Activated naive CD8-positive, alpha-beta T cell treated with anti-CD3 and anti-CD28 coated beads for 36 hours (primary cell): ENCODE measurements around the gene CHMP2A. TPM values are rescaled to one million over a fixed set of nuclear protein-coding genes. Genes with fewer than 3 reads are reported as not detected.

Source experiments
- DNase-seq: peaks from one replicate; pipeline ENCODE4 v3.0.0; 2021
- H3K27ac Mint-ChIP-seq: one replicate; pipeline ENCODE4 v1.8.0; 2022; ENCODE audit warnings: mild to moderate bottlenecking, moderate library complexity, mixed read lengths
- H3K27me3 Mint-ChIP-seq: one replicate; pipeline ENCODE4 v1.8.0; 2022; ENCODE audit warnings: mild to moderate bottlenecking, mixed read lengths
- H3K36me3 Mint-ChIP-seq: one replicate; pipeline ENCODE4 v1.8.0; 2021; ENCODE audit warnings: mild to moderate bottlenecking, mixed read lengths
- H3K4me1 Mint-ChIP-seq: one replicate; pipeline ENCODE4 v1.8.0; 2021; ENCODE audit warnings: mixed read lengths
- H3K4me3 Mint-ChIP-seq: one replicate; pipeline ENCODE4 v1.8.0; 2022; ENCODE audit warnings: mild to moderate bottlenecking, moderate library complexity, mixed read lengths
- H3K9me3 Mint-ChIP-seq: one replicate; pipeline ENCODE4 v1.8.0; 2022; ENCODE audit warnings: mixed read lengths
- total RNA-seq, 2 experiments: library from RNA; stranded (reverse); gene quantifications; one replicate each; pipeline ENCODE4 v1.2.3, GENCODE V29; 2021

The CHMP2A gene
- total RNA-seq, 2 experiments from 2014 or later = 76.9 to 79.2 TPM

DNA sequence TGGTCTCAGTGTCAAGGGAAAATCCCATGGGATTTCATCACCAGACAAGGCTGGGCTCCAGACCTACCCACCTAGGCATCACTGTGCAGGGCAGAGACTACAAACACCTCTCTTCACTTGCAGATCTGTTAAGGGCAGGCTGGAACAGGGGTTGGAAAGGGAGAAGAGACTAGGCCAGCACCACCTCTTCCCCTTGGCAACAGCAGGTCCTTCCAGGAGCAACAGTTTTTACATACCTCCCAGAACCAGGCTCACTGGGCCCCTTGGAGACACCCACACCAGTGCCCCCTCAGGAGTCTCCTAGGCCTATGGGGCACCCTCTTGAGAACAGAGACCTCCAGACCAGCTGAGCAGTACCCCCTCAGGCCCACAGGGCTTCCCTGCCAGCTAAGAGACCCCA lies 6.0 kb upstream of the CHMP2A start:
- Mint-ChIP-seq H3K4me1 (peaks cover 45% of the 10 kb centered on the region), H3K36me3 (peaks cover 53% of the 10 kb centered on the region), H3K27me3 (no peaks in the 10 kb centered on the region), H3K27ac (peak overlapping the region; percentile 20), H3K4me3 (peak overlapping the region; percentile 76), H3K9me3 (no peaks in the 10 kb centered on the region)
- no peak for DNase-seq

DNA sequence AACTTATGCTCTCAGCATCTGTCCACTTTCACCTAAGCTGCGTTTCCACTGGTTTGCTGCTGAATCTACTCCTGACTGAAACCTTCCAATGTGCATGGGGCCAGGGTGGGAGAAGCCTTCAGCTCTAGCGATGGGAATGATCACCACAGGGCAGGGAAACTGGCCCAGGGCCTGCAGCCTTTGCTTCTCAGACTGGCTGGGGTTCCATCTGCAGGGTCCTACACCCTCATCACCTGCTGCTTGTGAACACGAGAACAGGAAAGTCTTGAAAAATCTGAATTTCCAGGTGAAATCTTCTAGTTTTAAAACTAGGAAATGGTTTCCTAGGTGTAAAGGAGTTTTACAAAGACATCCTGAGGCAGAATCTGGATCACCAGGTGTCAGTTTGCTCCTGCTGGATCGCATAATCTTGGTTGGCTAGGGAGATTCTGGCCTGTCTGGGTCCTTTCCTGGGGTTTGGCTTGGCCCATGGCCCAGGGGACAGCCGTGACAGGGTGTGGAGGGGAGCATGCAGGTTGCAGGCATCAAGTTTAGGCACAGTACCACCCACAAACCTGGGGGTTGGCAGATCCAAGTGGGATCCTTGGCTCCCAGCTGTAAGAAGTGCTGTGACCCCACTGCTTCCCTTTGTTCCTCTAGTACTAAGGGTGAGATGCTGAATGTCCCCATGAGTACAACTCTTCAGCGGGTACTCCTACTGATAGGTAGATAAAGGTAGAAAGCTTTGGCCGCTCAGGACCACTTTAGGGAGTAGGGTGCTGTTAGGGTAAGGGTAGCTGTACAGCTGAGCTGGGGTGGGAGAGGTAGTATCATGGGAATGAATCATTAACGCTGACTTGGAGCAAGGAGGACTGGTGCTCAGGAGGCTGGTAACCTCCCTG lies 5.3 kb upstream of the CHMP2A start:
- Mint-ChIP-seq H3K27me3 (no peaks in the 10 kb centered on the region), H3K4me3 (peak overlapping the region; percentile 99), H3K27ac (peak overlapping the region; percentile 100), H3K4me1 (peaks cover 48% of the 10 kb centered on the region), H3K9me3 (no peaks in the 10 kb centered on the region), H3K36me3 (peaks cover 53% of the 10 kb centered on the region)
- DNase-seq = no peak

DNA sequence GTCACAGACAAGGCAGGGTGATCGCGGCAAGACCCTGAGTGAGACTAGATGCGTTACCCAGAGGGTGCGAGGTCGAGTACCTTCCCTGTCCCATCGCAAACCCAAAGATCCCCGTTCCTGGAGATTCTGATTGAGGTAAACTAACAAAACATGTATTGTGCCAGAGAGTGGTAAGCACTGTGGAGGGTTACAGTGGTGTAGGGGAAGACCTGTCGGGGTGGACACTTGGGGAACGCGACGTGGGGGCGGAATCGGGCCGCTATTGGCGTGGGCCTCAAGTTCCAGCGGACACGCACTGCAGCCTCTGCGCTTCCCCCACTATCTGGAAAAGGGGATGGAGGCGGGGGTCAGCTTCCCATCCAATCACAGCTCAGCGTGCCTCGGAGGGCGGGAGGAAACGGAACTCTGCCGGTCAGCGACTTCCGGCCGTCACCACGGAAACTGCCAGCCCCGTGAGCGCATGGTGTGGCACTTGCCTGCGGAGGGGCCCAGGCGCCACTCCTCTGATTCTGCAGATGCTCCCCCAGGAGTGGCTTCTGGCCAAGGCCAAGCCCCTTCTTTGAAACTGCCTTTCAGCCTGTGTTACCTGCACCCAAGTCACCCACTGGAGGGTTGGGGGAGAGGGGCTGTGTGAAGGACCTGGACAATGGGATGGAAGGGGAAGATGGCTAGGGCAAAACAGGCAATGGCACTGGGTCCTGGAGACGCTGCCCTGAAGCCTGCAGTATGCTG lies 4.5 kb upstream of the CHMP2A start:
- H3K27ac Mint-ChIP-seq = peak overlapping the region; percentile 100
- H3K4me3 Mint-ChIP-seq = peak overlapping the region; percentile 99
- DNase-seq = peak; percentile 80
- peaks cover 50% of the 10 kb centered on the region for H3K4me1 Mint-ChIP-seq
- H3K9me3 Mint-ChIP-seq = no peaks in the 10 kb centered on the region
- peaks cover 59% of the 10 kb centered on the region for H3K36me3 Mint-ChIP-seq
- no peaks in the 10 kb centered on the region for H3K27me3 Mint-ChIP-seq

DNA sequence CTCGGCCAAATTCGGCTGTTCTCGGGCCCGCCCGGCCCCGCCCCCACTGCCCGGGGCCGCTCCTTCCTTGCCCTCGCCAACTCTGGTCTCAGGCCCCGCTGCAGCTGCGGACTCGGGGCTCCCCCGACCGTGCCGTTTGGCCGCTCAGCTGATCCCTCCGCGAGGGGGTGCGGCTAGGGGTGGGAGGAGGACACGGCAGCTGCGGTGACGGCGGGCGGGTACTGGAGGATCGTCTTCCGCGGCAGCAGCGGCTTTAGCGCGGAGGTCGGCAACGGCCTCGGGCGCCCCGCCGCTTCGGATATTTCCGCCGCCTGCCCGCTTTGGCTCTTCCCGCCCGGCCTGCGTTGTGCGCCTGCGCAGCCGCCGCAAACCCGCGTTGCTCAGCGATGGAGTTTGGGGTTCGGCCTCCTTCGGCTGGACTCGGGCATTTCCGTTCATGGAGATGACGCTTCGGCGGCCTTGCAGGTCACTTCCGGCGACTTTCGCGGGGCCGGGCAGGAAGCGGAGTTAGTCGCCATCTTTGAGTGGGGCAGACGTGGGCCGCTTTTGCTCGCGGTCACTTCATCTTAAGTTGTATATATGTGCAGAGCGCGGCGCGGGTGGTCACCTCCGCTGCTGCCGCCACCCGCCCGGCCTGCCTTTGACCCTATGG lies 3.8 kb upstream of the CHMP2A start:
- Mint-ChIP-seq H3K27me3 (no peaks in the 10 kb centered on the region), H3K27ac (peak overlapping the region; percentile 100), H3K4me1 (peaks cover 49% of the 10 kb centered on the region), H3K9me3 (no peaks in the 10 kb centered on the region), H3K4me3 (peak overlapping the region; percentile 99), H3K36me3 (peaks cover 63% of the 10 kb centered on the region)
- DNase-seq = peak; percentile 100

DNA sequence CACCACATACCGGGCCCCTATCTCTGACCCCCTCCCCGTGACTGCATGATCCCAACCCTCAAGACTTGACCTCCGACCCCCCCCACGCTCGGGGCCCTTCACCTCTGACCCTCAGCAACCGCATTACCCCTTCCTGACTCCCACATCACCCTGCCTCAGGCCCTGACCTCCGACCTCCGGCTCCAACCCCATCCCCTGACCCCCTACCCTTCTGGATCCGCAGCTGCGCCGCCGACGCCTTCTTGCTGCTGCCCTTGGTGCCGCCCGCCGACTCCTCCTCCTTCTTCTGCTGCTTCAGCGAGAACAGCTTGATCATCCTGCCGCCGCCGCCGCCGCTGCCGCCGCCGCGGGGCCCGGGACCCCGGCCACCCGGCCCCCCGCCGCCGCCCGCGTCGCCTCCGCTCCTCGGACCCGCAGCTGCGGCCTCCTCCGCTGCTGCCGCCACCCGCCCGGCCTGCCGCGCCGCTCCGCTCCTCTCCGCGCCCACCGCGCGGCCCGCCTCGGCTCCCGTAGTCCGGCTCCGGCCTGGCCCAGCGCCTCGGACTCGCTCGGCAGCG lies 3.2 kb upstream of the CHMP2A start, which contains the start of gene UBE2M:
Gene UBE2M, minus strand, starts transcription at position 546 of the 557 bp plus-strand sequence. Its CDS starts 230 bp downstream, at position 316.
- Mint-ChIP-seq H3K27ac (peak within 1 kb of the TSS; percentile 100), H3K36me3 (peaks cover 60% of the 10 kb centered on the region), H3K4me3 (peak within 1 kb of the TSS; percentile 99), H3K9me3 (no peaks in the 10 kb centered on the region), H3K4me1 (peaks cover 45% of the 10 kb centered on the region), H3K27me3 (no peaks in the 10 kb centered on the region)
- no peak for DNase-seq

DNA sequence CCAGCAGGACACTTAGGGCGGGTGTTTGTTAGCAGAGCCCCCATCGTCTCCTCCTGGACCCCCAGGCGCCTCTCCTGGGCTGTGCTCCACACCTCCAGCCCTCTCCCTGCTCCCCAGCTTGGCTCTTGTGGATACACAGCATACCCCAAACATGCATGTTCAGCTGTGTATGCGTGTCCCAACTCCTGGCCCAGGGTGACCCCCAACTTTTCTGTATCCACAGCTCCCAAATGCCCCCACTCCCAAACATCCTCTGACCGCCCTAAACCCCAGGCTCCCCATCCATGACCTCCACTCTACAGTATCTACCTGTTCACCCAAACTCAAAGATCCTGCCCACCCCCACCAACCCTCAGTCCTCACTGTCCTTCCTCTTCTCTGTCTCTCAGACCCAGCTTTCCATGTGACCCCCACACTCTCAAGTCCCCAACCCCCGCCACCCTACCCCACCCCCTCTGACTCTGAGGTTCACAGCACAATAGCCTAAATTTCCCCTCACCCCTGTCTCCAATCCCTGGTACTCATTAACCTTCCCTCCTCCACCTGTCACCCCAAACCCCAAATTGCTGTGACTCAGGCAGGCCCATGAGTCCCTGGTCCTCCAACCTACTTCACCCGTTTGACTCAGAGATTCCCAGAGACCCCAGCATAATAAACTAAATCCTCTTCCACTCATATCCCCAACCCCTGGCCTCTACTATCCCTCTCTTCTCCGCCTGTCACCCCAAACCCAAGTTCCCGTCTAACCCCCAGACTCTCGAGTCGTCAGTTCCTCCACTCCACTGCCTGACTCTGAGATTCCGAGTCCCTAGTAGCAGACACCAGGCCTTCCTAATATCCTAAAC lies 2.5 kb upstream of the CHMP2A start:
- Mint-ChIP-seq H3K36me3 (peaks cover 65% of the 10 kb centered on the region), H3K4me3 (peak overlapping the region; percentile 99), H3K27ac (peak overlapping the region; percentile 98), H3K27me3 (no peaks in the 10 kb centered on the region), H3K9me3 (no peaks in the 10 kb centered on the region), H3K4me1 (peaks cover 48% of the 10 kb centered on the region)
- DNase-seq = no peak

DNA sequence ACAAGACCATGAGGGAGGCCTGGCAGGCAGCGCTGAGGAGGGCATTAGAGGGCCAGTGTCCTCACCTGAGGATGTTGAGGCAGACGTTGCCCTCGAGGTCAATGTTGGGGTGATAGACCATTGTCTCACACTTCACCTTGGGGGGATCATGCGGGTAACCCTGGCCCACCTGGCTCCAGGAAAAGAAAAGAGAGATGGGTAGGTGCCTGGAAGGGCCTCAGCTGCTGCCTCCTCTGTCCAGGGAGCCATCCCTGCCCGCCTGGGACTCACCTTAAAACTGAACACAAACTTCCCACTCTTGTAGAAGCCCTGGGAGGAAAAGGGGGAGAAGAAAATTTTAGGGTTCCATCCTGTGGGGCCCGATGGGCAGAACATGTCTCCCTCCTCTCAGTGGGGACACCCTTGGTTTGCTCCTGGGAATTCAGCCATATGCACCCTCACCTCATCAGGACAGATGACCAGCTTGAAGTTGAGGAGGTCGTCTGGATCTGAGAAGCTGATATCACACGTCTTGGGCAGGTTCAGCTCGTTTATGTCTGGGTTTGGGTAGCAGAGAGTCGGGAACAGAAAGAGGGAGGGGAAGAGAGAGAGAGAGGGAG lies 1.8 kb upstream of the CHMP2A start:
- Mint-ChIP-seq H3K4me3 (peak overlapping the region; percentile 99), H3K36me3 (peaks cover 66% of the 10 kb centered on the region), H3K27me3 (no peaks in the 10 kb centered on the region), H3K27ac (peak overlapping the region; percentile 98), H3K4me1 (peaks cover 47% of the 10 kb centered on the region), H3K9me3 (no peaks in the 10 kb centered on the region)
- DNase-seq = no peak

DNA sequence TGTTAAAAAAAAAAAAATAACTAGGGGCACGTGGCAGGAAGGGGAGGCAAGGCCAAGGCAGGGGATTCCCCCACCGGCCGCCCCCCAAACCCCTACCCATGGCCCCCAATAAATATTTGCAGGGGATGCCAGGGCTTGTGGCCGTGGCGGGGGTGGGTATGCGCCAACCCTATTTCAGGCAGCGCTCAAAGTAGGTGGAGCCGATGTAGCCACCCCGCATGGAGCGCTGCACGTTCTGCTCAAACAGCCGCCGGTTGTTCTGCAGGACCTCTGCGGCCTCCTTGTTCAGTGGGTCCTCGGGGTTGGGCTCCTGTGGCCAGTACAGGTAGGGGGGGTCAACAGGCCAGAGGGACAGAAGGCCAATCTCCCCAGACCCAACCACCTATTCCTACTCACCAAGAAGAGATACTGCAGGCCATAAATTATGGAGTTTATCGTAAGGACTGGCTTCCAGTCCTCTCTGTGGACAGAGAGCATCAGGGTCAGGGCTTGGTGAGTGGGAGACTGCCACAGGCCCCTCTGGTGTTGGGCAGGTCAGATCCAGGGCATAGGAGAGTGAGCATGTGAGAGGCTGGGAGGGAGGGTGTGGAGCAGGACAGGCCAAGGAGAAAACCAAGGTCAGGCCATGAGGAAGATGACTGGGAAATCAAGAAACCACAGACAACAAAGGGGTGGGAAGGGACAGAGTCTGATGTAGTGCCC lies 1.2 kb upstream of the CHMP2A start:
- Mint-ChIP-seq H3K27me3 (no peaks in the 10 kb centered on the region), H3K9me3 (no peaks in the 10 kb centered on the region), H3K27ac (peak overlapping the region; percentile 98), H3K4me3 (peak overlapping the region; percentile 99), H3K36me3 (peaks cover 64% of the 10 kb centered on the region), H3K4me1 (peaks cover 41% of the 10 kb centered on the region)
- DNase-seq = no peak

- H3K27ac Mint-ChIP-seq = peak overlapping the region; percentile 89
- DNase-seq = no peak
- peaks cover 67% of the 10 kb centered on the region for H3K36me3 Mint-ChIP-seq
- H3K4me3 Mint-ChIP-seq = peak overlapping the region; percentile 86
- H3K27me3 Mint-ChIP-seq = no peaks in the 10 kb centered on the region
- H3K9me3 Mint-ChIP-seq = no peaks in the 10 kb centered on the region
- H3K4me1 Mint-ChIP-seq = peaks cover 37% of the 10 kb centered on the region
These were observed 522 bp upstream of the CHMP2A start for GRCh38 chr19:58555369-58555885.

GRCh38 chr19:58553799-58554493 lies 959 bp downstream of the CHMP2A start:
- Mint-ChIP-seq H3K4me1 (peaks cover 29% of the 10 kb centered on the region), H3K4me3 (peak overlapping the region; percentile 86), H3K27me3 (no peaks in the 10 kb centered on the region), H3K27ac (peak overlapping the region; percentile 89), H3K9me3 (no peaks in the 10 kb centered on the region), H3K36me3 (peaks cover 64% of the 10 kb centered on the region)
- no peak for DNase-seq

GRCh38 chr19:58552655-58553054 lies 2.2 kb downstream of the CHMP2A start:
- no peaks in the 10 kb centered on the region for H3K27me3 Mint-ChIP-seq
- H3K27ac Mint-ChIP-seq = peak overlapping the region; percentile 4
- H3K4me1 Mint-ChIP-seq = peaks cover 34% of the 10 kb centered on the region
- no peaks in the 10 kb centered on the region for H3K9me3 Mint-ChIP-seq
- H3K4me3 Mint-ChIP-seq = no peak overlapping the region
- H3K36me3 Mint-ChIP-seq = peaks cover 66% of the 10 kb centered on the region
- DNase-seq = no peak

GRCh38 chr19:58551577-58552471 lies 3.1 kb downstream of the CHMP2A start:
- peaks cover 35% of the 10 kb centered on the region for H3K4me1 Mint-ChIP-seq
- no peak overlapping the region for H3K4me3 Mint-ChIP-seq
- no peaks in the 10 kb centered on the region for H3K27me3 Mint-ChIP-seq
- H3K27ac Mint-ChIP-seq = peak overlapping the region; percentile 16
- no peak for DNase-seq
- H3K36me3 Mint-ChIP-seq = peaks cover 63% of the 10 kb centered on the region
- H3K9me3 Mint-ChIP-seq = no peaks in the 10 kb centered on the region
